22Rv1 (cell line): ENCODE measurements around the gene RAB3C.
A peak's percentile ranks its signal among the peaks of the same experiment; 100 is the strongest.

Experiments used
- H3K27ac ChIP-seq: fragments of 450-650 bp; 2 replicates; pipeline ENCODE4 v1.5.1; 2017
- ZFX ChIP-seq: fragments of 450-650 bp; IDR thresholded peaks from 2 replicates; pipeline ENCODE4 v1.6.1; 2017; ENCODE audit warnings: antibody characterized with exemption, borderline replicate concordance
- TF ChIP-seq, protein P1 (sequence below): fragments of 450-650 bp; IDR thresholded peaks from 2 replicates; pipeline ENCODE4 v1.5.1; 2017; ENCODE audit warnings: mild to moderate bottlenecking

RAB3C gene

DNA sequence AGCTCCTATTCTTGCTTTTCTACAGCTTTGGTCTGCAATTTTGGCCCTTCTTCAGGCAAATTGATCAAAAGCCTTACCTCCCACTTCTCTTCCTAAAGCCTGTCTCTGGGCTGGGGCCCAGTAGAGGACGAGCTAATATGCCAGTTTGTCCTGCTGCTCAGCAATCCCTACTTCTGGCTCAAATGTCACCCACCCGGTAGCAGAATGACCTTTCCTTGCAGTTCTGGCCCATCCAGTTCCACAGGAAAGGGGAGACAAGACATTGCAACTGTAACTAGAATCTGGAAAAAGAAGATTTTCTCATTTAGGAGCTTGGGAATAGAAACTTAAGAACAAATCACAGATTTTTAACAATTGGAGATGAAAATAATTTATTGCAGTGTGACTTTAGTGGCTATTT lies 261.5 kb downstream of the RAB3C start:
- TF ChIP-seq ZFX: no peak
- TF ChIP-seq, protein P1, sequence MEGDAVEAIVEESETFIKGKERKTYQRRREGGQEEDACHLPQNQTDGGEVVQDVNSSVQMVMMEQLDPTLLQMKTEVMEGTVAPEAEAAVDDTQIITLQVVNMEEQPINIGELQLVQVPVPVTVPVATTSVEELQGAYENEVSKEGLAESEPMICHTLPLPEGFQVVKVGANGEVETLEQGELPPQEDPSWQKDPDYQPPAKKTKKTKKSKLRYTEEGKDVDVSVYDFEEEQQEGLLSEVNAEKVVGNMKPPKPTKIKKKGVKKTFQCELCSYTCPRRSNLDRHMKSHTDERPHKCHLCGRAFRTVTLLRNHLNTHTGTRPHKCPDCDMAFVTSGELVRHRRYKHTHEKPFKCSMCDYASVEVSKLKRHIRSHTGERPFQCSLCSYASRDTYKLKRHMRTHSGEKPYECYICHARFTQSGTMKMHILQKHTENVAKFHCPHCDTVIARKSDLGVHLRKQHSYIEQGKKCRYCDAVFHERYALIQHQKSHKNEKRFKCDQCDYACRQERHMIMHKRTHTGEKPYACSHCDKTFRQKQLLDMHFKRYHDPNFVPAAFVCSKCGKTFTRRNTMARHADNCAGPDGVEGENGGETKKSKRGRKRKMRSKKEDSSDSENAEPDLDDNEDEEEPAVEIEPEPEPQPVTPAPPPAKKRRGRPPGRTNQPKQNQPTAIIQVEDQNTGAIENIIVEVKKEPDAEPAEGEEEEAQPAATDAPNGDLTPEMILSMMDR: no peak

DNA sequence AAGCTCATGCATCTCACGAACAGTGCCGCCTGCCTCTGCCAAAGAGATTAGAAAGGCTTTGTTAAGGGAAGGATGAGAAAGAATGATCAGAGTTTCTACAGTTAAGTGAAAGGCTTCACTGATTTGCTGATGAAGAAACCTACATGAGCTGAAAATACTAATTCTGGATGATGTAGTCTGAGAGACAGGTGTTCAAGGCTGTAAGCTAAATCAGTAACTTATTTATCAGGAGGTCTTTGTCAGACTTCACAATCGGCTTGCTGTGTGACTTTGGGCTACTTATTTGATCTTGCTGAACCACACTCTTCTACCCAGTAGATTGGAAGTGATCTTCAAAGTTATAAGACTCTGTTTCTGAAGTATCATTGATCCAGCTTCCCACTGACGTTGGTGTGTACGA lies 264.2 kb downstream of the RAB3C start:
- H3K27ac ChIP-seq: no peak overlapping the region
- TF ChIP-seq, protein P1: no peak
- no peak for TF ChIP-seq ZFX

More for the DNA sequence above, 261.5 kb downstream of the RAB3C start:
- H3K27ac ChIP-seq: no peak overlapping the region

DNA sequence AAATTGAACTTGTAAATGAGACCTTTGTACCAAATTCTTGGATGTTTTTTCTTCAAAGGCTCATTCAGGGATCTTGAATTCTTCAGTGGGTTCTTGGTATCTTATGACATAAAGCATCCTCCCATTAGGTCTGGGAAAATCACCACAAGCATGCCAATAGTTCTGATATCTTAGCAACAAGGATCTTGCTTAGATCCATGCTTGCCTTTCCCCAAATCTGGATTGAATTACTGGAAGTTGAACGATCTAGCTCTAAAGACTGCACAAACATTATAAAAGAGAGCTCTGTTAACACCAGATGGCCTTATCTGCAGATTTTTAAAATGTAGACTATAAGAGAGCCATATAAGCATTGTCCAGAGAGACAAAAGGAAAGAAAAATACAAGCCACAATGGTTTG lies 266.3 kb downstream of the RAB3C start:
- H3K27ac ChIP-seq: no peak overlapping the region
- TF ChIP-seq, protein P1: no peak
- no peak for TF ChIP-seq ZFX

DNA sequence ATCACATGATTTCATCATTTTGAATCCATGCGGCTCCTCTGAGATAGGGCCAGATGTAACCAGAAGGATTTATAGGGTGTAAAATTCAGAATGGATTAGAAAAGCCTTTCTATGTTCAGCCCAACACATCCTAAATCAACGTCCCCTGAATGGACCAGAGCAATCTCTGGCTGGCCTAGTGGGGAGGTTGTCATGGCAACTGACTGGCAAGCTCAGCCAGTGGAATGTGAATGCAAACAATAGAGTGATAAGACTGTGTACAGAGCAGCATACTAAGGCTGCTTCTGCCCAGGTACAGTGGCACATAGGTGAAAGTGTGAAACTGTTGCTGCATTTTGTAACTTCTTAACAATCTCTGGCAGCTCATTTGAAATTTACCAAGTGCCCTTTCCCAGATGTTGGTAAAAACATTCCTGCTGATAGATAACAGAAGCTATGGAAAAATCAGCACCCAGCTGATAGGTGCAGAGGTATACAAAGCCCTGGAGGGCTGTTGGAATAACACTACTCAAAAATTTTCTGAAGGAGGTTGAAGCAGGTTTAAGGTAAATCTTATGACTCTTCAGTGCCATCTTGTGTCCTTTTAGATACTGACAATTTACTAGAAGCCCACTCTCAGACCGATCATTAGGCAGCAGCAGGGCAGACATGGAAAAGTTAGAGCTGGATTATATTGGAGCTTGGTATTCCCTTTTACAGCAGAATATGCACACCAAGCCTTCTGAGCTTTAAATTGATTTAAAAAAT lies 267.2 kb downstream of the RAB3C start:
- TF ChIP-seq, protein P1: peak; percentile 72
- TF ChIP-seq ZFX: no peak

DNA sequence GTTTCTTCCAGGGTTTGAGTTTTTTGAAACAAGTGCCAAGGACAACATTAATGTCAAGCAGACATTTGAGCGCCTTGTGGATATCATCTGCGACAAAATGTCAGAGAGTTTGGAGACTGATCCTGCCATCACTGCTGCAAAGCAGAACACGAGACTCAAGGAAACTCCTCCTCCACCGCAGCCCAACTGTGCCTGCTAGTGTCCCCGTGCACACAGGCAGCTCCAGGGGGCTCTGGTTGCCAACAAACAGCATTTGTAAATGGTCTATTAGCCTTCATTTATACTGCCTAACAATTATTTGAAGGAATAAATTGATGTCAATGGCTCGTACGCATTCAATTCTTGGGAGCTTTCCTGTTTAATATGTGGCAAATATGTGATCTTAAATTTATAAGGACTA lies 268.3 kb downstream of the RAB3C start:
- H3K27ac ChIP-seq: no peak overlapping the region
- TF ChIP-seq, protein P1: no peak
- TF ChIP-seq ZFX: no peak

More for the DNA sequence above, 267.2 kb downstream of the RAB3C start:
- H3K27ac ChIP-seq: no peak overlapping the region

DNA sequence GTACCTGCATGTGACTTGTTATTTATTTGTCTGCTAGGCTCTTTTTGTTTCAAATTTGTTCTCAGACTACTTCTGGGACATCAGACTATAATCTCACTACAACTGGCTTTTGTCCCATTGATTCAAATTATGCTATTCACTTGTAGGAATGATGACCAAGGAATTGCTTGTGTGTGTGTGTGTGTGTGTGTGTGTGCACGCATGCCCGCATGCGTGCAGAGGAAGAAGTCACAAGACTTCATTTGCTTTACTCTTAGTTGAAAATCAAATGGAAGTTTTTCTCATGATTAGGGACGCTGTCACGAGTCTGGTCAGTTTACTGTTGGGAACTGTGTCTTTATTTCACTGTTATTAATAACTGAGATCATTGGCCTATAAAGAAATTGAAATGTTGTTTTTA lies 268.7 kb downstream of the RAB3C start:
- TF ChIP-seq, protein P1: no peak
- TF ChIP-seq ZFX: no peak

DNA sequence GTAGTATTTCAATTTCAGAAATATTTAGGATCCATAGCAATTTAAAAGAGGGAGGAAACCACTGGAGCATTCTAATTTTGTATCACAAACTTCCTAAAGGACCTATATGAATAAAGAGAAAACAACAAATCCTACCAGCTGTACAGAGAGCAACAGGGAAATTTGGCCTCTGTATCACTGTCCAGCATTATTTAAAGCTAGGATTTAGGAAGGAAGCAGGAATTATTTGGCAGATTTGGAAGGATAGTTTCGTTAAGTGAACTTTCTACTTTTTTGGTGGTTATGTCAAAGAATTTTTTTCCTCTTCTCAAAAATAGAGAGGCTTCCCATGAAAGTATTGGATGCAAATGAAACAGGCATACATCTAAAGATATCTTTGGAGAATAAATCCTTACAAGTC lies 269.7 kb downstream of the RAB3C start:
- TF ChIP-seq ZFX: no peak
- TF ChIP-seq, protein P1: no peak
- H3K27ac ChIP-seq: no peak overlapping the region

More for the DNA sequence above, 268.7 kb downstream of the RAB3C start:
- H3K27ac ChIP-seq: no peak overlapping the region
